A549 (cell line): ENCODE results near the gene TFDP1.
"Not testable (repeated sequence)": the region's sequence is repeated elsewhere in the genome, so short reads cannot be mapped to it uniquely, and the experiment has no call there.

Experiments
- CTCF ChIP-seq: fragments of >200 bp; sonication (Bioruptor Twin); formaldehyde crosslinking; IDR thresholded peaks from 3 replicates; pipeline ENCODE4 v1.5.1; 2016
- NR3C1 ChIP-seq: fragments of >200 bp; sonication (Bioruptor Twin); formaldehyde crosslinking; IDR thresholded peaks from 3 replicates; pipeline ENCODE4 v1.6.1; 2017
- TF ChIP-seq, protein P1 (sequence below): fragments of 200-600 bp; sonication (generic); IDR thresholded peaks from 2 replicates; pipeline ENCODE4 v1.6.1; 2016; ENCODE audit warnings: antibody characterized with exemption, mild to moderate bottlenecking, moderate library complexity

DNA sequence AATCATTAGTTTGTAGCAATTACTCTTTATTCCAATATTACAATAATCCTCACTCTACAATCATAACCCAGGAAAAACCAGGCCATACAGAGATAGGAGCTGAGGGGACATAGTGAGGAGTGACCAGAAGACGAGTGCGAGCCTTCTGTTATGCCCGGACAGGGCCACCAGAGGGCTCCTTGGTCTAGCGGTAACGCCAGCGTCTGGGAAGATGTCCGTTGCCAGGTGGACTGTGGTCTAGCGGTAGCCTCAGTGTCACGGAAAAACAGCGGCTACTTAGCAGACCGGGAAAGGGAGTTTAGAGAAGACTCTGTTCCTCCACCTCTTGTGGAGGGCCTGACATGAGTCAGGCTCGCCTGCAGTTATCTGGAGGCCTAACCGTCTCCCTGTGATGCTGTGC, 36.9 kb downstream of the TFDP1 start:
- peak; percentile 42 for TF ChIP-seq CTCF
- TF ChIP-seq, protein P1, sequence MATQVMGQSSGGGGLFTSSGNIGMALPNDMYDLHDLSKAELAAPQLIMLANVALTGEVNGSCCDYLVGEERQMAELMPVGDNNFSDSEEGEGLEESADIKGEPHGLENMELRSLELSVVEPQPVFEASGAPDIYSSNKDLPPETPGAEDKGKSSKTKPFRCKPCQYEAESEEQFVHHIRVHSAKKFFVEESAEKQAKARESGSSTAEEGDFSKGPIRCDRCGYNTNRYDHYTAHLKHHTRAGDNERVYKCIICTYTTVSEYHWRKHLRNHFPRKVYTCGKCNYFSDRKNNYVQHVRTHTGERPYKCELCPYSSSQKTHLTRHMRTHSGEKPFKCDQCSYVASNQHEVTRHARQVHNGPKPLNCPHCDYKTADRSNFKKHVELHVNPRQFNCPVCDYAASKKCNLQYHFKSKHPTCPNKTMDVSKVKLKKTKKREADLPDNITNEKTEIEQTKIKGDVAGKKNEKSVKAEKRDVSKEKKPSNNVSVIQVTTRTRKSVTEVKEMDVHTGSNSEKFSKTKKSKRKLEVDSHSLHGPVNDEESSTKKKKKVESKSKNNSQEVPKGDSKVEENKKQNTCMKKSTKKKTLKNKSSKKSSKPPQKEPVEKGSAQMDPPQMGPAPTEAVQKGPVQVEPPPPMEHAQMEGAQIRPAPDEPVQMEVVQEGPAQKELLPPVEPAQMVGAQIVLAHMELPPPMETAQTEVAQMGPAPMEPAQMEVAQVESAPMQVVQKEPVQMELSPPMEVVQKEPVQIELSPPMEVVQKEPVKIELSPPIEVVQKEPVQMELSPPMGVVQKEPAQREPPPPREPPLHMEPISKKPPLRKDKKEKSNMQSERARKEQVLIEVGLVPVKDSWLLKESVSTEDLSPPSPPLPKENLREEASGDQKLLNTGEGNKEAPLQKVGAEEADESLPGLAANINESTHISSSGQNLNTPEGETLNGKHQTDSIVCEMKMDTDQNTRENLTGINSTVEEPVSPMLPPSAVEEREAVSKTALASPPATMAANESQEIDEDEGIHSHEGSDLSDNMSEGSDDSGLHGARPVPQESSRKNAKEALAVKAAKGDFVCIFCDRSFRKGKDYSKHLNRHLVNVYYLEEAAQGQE: not testable (repeated sequence)
- TF ChIP-seq NR3C1: not testable (repeated sequence)
